GM19328 (cell line): ENCODE measurements around the gene HMGCS2.
"Not testable (repeated sequence)": the region's sequence is repeated elsewhere in the genome, so short reads cannot be mapped to it uniquely, and the experiment has no call there.

Experiments used
- ATAC-seq: cut with Tn5 transposase; IDR thresholded peaks from one replicate; pipeline ENCODE4 v1.9.1; 2021; ENCODE audit warnings: mild to moderate bottlenecking, moderate library complexity; ENCODE audit not compliant: unreplicated experiment

The HMGCS2 gene

GRCh38 chr1:119790451-119791198 is 21.9 kb upstream of the HMGCS2 start:
- no peak for ATAC-seq

DNA sequence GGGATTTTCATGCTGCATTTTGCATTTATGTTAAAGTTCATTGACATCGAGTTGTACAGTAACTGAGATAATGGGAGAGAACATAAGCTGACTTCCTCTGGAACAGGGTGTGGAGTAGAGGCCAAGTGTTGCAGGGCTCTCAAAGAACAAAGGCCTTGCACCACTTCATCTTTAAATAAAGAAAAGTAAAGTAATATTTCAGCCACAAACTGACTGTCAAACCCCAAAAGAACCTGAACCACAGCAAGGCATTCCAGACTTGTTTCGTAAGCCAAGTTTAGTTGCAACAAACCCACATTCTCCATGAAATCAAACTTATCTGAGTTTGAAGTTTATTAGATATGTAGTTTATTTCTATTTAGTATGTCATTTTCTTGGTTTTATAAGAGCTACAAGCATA is 19.1 kb upstream of the HMGCS2 start:
- ATAC-seq = no peak

DNA sequence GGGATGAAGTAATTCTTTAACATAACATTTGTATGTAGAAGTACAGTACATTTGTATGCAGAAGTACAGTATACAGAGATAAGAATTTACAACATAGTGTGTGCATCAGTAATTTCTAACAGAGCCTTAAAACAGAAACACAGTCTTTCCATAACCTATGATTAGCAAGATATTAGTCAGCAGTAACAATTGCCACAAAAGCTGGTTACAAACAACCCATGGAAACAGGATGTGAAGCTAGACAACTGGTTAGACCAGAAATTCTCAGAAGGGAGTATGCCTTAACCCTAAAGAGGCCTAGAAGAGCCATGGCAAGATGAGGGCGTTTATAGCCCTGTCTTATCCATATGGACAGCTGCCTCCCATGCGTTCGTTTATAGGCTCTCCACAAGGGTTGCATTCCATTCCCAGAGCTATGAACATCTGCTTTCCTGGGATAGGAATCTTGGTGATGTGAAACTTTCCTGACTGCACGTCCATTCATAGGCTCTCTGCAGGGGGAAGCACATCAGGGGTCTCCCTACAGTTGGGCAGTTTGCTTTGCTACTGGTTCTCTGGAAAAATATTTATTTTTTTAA is 17.9 kb upstream of the HMGCS2 start:
- not testable (repeated sequence) for ATAC-seq

DNA sequence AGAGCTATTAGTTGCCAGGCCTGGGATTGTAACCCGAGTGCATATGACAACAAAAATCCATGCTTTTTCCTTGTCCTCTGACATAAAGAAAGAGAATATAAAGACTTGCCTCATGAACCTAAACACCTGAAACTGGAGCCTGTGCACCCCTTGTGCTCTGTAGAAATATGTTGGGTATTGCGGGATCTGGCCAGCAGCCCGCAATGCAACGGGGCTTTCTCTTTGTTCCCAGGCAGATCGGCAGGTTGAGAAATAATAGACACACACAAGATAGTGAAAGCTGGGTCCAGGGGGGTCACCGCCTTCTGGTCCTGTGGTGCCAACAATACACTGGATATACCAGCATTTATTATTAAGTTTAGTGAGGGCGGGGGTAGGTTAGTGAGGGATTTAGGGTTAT is 17.3 kb upstream of the HMGCS2 start:
- ATAC-seq = not testable (repeated sequence)

DNA sequence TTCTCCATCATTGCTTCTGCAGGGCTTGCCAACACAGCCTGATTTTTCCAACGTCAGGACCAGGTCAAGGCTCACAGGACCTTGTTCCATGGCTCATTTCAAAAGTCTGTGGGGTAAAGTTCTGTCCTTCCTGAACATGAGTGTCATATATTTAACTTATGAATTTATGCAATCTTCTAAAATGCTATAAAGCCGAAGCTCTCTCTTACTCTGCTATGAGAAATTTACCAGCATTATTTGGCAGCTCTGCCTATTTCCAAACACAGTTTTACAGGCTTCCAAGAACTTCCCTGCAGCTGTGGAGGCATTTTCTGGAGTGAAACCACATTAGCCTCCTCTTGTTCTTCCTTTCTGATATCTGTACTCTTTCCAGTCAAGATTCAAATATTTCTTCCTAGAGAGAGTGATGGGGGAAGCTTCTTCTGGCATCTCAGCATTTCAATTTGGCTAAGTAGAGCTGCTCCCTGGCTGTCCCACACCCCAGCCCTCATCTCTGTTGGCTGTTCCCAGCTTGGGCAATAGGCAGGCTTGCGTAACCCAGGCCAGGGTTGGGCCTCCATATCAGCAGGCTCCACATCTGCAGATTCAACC is 15.6 kb upstream of the HMGCS2 start:
- ATAC-seq = no peak

DNA sequence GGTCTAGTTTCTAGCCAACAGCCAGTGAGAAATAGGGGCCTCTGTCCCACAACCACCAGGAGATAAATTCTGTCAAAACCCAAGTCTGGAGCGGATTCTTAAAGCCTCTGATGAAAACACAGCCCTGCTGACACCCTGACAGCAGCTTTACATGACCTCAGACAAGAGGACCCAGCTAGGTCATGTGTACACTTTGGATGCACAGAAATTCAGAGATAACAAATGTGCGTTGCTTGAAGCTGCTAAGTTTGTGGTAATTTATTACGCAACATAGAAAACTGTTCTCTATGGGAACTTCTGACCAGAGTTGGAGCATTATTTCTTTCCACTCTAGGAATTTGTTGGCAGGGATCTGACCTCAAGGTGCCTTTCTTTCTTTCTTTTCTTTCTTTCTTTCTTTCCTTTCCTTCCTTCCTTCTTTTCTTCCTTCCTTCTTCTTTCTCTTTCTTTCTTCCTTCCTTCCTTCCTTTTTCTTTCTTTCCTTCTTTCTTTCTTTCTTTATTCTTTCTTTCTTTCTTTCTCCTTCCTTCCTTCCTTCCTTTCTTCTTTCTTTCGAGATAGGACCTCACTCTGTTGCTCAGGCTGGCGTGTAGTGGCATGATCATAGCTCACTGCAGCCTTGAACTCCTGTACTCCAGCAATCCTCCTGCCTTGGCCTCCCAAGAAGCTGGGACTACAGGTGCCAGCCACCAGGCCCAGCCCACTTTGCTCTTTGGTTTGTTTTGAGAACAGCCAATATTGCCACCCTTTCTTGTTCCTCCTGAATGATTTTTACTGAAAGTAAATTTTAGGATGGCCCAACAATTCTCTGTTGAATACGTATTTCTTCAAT is 14.9 kb upstream of the HMGCS2 start:
- no peak for ATAC-seq

DNA sequence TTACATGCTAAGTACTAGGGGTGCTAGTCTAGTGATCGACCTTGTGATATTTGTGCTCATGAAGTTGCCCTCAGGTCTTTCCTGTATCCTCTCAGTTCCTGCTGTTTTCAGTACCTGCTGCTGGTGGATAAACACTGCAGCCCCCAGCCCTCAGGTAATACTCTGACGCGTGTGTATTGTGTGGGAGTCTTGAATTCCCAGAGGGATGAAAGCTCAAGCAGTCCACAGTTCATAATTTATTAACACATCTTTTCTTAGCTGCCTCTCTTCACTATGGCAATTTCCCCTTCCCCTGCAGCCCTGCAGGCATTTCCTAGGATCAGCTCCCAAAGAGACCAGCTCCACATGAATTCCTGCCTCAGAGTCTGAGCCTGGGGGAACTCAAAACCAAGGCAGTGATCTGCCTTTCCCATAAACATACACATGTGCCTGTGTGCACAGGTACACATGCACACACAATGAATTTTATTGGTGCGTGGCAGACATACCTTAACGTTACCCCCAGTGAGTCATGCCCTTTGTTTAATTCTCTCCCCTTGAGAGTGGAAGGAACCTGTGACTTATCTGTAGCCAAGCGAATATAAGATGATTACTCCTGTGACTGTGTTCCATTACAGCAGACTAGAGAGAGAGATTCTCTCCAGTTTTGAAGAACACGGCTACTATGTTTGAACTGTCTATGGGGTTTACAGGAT is 14.1 kb upstream of the HMGCS2 start:
- no peak for ATAC-seq

DNA sequence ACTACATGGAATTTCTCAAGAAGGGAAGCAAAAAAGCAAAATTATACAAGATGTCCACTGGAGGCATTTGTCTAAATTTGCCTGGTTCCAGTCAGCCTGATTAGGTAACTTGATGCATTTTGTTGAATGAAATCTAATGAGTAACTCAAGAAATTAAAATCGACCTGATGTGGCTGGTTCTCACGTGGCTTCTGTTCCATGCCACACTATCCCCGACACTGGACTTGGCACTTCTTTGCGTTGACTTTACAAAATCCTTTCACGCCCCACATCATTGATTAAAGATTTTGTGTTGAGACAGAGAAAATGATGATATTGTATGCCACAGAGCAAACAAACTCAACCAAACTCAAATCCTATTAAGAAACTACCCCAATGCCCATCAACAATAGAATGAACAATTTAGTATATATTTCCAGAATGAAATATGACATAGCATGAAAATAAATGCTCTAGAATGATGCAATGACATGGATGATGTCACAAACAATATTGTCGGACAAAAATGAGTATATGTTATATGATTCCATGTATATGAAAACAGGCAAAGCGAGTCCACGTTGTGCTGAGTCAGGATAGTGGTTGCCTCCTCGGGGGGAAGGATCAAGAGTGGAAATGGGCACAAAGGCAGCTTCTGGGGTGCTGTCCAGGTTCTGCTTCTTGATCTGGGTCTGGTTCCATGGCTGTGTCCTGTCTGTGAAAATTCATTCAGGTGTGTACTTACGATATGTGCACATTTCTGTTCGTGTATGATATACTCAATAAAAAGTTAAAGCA is 12.9 kb upstream of the HMGCS2 start:
- no peak for ATAC-seq

- ATAC-seq = no peak
These were observed 11.2 kb upstream of the HMGCS2 start for GRCh38 chr1:119779869-119780356.

- no peak for ATAC-seq
These were observed 10.3 kb upstream of the HMGCS2 start for GRCh38 chr1:119778886-119779560.

GRCh38 chr1:119778359-119778758 is 9.7 kb upstream of the HMGCS2 start:
- no peak for ATAC-seq

GRCh38 chr1:119774746-119775490 is 6.2 kb upstream of the HMGCS2 start:
- no peak for ATAC-seq

DNA sequence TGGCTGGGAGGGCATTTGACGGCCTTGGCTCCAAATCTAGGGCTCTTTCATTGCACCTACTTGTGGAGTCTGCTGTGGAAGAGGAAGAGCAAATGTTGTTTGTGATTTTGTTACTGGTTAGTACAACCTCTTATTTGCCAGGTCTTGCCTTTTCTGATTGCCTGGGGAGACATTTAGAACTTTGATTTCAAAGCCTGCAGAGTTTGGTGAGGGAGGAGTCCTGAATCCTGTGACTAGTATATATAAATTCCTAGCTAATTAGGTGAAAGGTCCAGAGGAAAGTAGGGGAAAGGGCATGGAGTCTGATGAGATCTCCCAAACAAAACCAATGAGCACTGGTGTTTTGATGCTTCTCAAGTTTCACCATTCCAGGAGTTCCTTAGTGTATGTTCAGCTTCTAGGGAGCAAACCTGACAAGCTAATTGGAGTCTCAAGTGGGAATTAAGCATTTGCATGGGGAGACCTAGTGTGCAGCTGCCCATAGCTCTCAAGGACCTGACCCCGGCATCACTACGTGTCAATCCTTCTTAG is 5.1 kb upstream of the HMGCS2 start:
- ATAC-seq = no peak

DNA sequence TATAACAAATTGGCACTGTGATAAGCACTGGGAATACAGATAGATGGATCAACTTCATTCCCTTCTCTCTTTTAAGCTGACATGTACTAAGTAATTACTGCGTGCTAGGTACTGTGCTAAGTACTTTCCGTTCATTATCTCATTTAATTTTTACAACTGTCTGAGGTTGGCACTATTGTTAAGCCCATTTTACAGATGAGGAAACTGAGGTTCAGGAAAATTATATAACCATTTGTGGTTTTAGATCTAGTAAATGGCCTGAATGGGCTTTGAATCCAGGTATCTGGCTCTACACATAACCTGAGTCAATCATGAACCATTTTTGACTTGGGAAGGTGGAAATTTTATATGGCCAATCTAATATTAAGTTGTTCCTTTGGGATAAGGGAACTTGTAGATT is 3.6 kb upstream of the HMGCS2 start:
- no peak for ATAC-seq

GRCh38 chr1:119771770-119772169 is 3.1 kb upstream of the HMGCS2 start:
- no peak for ATAC-seq

GRCh38 chr1:119771016-119771415 is 2.3 kb upstream of the HMGCS2 start:
- ATAC-seq = no peak

DNA sequence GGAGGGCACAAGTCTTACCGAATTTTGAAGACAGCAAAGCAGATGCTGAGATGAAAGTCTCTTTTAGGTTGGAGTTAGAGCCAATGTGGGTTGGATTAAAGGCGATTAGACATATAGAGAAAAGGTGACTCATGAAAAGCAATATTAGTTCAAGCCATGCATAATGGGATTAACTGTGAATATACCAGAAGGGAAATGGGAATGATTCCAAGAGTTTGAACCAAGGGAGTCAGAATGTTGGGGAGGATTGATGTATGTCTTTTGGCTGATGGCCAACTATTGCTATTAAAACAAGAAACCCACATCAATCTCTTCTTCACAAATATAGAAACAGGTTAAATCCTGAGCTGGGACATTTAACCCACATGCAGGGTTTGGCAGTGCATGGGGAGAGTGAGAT is 1.2 kb downstream of the HMGCS2 start:
- no peak for ATAC-seq

- no peak for ATAC-seq
These were observed 2.3 kb downstream of the HMGCS2 start for GRCh38 chr1:119766374-119766794.
